ENCODE measurements around the gene STARD5. TPM values are rescaled to one million over a fixed set of nuclear protein-coding genes. Genes with fewer than 3 reads are reported as not detected.

Gene STARD5
- total RNA-seq, 4 donors from 2014 or later: 1.3 to 5.8 (median 3.1) TPM

DNA sequence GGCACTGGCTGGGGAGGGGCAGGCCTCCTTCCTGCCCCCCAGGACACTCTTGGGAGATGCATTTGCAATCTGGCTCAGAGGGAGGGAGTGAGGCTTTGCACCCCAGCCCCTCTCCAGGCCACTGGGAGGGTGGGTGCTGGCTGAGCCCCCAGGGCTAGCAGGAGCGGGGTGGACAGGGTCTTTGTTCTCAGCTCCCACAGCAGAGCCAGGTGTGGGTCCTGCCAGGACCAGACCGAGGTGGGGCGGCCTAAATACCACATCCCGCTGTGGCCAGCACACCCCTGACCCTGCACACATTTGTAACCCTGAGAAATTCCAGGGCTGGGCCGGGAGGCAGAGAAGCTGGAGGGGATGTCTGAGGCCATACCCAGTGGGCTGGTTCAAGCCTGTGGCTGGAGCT is 41.0 kb downstream of the STARD5 start:
- TF ChIP-seq, protein P1, sequence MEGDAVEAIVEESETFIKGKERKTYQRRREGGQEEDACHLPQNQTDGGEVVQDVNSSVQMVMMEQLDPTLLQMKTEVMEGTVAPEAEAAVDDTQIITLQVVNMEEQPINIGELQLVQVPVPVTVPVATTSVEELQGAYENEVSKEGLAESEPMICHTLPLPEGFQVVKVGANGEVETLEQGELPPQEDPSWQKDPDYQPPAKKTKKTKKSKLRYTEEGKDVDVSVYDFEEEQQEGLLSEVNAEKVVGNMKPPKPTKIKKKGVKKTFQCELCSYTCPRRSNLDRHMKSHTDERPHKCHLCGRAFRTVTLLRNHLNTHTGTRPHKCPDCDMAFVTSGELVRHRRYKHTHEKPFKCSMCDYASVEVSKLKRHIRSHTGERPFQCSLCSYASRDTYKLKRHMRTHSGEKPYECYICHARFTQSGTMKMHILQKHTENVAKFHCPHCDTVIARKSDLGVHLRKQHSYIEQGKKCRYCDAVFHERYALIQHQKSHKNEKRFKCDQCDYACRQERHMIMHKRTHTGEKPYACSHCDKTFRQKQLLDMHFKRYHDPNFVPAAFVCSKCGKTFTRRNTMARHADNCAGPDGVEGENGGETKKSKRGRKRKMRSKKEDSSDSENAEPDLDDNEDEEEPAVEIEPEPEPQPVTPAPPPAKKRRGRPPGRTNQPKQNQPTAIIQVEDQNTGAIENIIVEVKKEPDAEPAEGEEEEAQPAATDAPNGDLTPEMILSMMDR (IDR thresholded peaks at IDR 0.05; ENCODE audit: low read depth): no peak

DNA sequence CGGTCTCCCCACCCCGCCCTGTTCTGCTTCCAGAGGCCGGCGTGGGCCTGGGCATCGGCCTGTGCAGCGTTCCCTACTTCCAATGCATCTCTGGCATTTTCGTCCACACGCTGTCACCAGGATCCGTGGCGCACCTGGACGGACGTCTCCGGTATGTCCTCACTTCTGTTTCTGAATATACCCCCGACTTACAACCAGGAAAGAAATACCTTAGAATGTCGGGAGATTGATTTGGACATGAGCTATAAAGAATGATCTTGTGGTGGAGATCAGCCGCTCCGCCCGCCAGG is 41.4 kb downstream of the STARD5 start:
- TF ChIP-seq, protein P1 (IDR thresholded peaks at IDR 0.05; ENCODE audit: low read depth): no peak

DNA sequence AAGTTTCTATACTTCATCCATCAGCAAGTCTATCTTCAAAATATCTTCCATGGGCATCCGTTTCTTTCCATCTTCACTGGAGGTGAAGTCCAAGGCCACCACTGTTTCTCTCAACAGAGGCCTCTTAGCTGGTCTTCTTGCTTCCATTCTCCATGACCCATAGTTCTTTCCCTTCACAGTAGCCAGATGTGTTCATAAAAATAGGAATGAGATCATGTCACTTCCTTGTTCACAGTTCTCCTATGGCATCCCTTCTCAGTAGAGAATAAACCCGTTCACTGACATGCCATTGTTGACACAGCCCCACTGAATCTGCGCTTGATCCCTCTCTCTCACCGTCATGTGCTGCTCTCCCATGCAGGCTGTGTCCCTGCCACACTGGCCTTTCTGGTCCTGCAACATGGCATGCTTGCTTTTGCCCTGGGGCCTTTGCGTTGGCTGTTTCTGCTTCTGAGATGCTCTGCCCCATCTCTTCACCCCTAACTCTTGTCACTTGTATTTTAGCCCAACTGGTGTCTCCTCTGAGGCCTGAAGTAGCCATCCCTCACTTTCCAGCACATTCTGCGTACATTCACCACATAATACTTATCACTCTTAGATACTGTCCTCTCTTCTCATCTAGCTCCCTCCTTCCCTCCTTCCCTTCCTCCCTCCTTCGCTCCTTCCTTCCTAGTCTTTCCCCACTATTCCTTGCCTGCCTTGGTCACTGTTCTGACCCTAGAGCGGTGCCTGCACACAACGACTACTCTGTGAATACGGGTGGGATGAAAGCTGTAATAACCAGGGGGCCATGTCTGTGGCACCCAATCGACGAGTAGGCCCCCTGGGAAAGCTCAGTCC is 42.0 kb downstream of the STARD5 start:
- TF ChIP-seq, protein P1 (IDR thresholded peaks at IDR 0.05; ENCODE audit: low read depth): no peak

GRCh38 chr15:81281456-81281735 is 42.5 kb downstream of the STARD5 start:
- TF ChIP-seq, protein P1 (IDR thresholded peaks at IDR 0.05; ENCODE audit: low read depth): no peak

DNA sequence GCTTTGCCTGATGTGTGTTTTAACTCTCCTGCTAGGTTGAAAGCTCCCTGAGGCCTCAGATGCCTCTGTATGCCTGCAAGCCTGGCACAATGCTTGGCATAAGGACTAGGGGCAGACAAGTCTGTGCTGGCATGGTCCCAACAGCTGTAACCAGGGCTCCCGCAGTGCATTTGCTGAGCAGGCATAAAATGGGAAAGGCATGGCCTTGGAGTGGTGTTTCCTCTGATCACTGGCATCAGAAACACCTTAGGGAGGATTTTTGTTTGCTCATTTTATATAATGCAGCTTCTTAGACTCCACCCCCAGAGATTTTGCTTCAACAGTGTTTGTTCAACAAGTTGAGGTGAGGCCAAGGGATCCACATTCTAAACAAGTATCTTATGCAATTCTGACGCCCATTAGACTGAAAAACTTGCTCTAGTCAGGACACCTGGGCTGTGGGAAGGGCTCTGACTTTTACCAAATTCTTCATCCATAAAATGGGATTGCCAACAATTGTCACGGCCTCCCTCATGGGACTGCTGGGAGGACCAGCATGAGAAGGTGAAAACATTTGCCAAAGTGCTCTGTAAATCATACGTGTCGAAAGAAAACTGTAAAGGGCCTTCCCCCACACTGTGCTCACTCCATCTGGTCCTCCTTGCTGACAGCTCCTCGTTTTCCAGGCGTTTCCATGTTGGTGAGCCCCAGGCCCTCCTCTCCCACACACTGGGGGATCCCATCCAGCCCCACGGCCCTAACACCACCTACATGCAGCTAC is 43.1 kb downstream of the STARD5 start:
- TF ChIP-seq, protein P1 (IDR thresholded peaks at IDR 0.05; ENCODE audit: low read depth): no peak

- TF ChIP-seq, protein P1 (IDR thresholded peaks at IDR 0.05; ENCODE audit: low read depth): no peak
Measured at GRCh38 chr15:81279621-81280485, 44.1 kb downstream of the STARD5 start.
